Nephron (organoid): Measurements from ENCODE around the gene LYVE1.
A peak's percentile ranks its signal among the peaks of the same experiment; 100 is the strongest.

Experiments used
- H3K27ac Mint-ChIP-seq, 3 experiments: 2 replicates each; pipeline ENCODE4 v1.8.0; 2020; ENCODE audit warnings: mixed read lengths in 3 of 3, mild to moderate bottlenecking in 2 of 3, moderate library complexity in 1 of 3
- H3K27me3 Mint-ChIP-seq: 2 replicates; pipeline ENCODE4 v1.8.0; 2021; ENCODE audit warnings: low read depth, mild to moderate bottlenecking, moderate library complexity, mixed read lengths
- H3K36me3 Mint-ChIP-seq: 2 replicates; pipeline ENCODE4 v1.8.0; 2020; ENCODE audit warnings: low read depth, mixed read lengths
- H3K4me1 Mint-ChIP-seq: 2 replicates; pipeline ENCODE4 v1.8.0; 2020; ENCODE audit warnings: mixed read lengths
- H3K4me3 Mint-ChIP-seq, 3 experiments: 2 replicates each; pipeline ENCODE4 v1.8.0; 2020; ENCODE audit warnings: mild to moderate bottlenecking in 3 of 3, mixed read lengths in 3 of 3, moderate library complexity in 2 of 3
- H3K9me3 Mint-ChIP-seq: 2 replicates; pipeline ENCODE4 v1.8.0; 2020; ENCODE audit warnings: mixed read lengths
- CTCF ChIP-seq, 3 experiments: fragments of 200-600 bp; sonication (generic); IDR thresholded peaks; one replicate each; pipeline ENCODE4 v1.5.0; 2021; ENCODE audit warnings: antibody characterized with exemption in 3 of 3; ENCODE audit not compliant: unreplicated experiment in 3 of 3

Gene LYVE1

GRCh38 chr11:10584071-10584501, 15.6 kb upstream of the LYVE1 start:
- peak overlapping the region; percentile 65 to 80 (median 70) for H3K27ac Mint-ChIP-seq
- no peaks in the 10 kb centered on the region for H3K9me3 Mint-ChIP-seq
- TF ChIP-seq CTCF (IDR thresholded peaks at IDR 0.05; ENCODE audit: unreplicated experiment in 3 of 3): no peak
- H3K36me3 Mint-ChIP-seq: peaks cover 28% of the 10 kb centered on the region
- peaks cover 43% of the 10 kb centered on the region for H3K4me1 Mint-ChIP-seq
- H3K27me3 Mint-ChIP-seq: no peaks in the 10 kb centered on the region
- no peak overlapping the region for H3K4me3 Mint-ChIP-seq

- Mint-ChIP-seq H3K9me3 (no peaks in the 10 kb centered on the region), H3K4me3 (no peak overlapping the region), H3K27me3 (no peaks in the 10 kb centered on the region), H3K4me1 (peaks cover 32% of the 10 kb centered on the region), H3K36me3 (peaks cover 31% of the 10 kb centered on the region), H3K27ac (no peak overlapping the region)
- TF ChIP-seq CTCF (IDR thresholded peaks at IDR 0.05; ENCODE audit: unreplicated experiment in 3 of 3): no peak
Measured at GRCh38 chr11:10581481-10582019, 13.1 kb upstream of the LYVE1 start.

- no peak overlapping the region for H3K27ac Mint-ChIP-seq
- H3K9me3 Mint-ChIP-seq: no peaks in the 10 kb centered on the region
- H3K27me3 Mint-ChIP-seq: no peaks in the 10 kb centered on the region
- no peak overlapping the region for H3K4me3 Mint-ChIP-seq
- H3K4me1 Mint-ChIP-seq: peaks cover 32% of the 10 kb centered on the region
- TF ChIP-seq CTCF (IDR thresholded peaks at IDR 0.05; ENCODE audit: unreplicated experiment in 3 of 3): no peak
- peaks cover 31% of the 10 kb centered on the region for H3K36me3 Mint-ChIP-seq
Measured at GRCh38 chr11:10580623-10581022, 12.2 kb upstream of the LYVE1 start.

- H3K36me3 Mint-ChIP-seq: peaks cover 31% of the 10 kb centered on the region
- no peaks in the 10 kb centered on the region for H3K27me3 Mint-ChIP-seq
- no peak overlapping the region for H3K4me3 Mint-ChIP-seq
- H3K27ac Mint-ChIP-seq: no peak overlapping the region
- no peak for TF ChIP-seq CTCF (IDR thresholded peaks at IDR 0.05; ENCODE audit: unreplicated experiment in 3 of 3)
- H3K9me3 Mint-ChIP-seq: no peaks in the 10 kb centered on the region
- H3K4me1 Mint-ChIP-seq: peaks cover 26% of the 10 kb centered on the region
Measured at GRCh38 chr11:10579700-10580099, 11.2 kb upstream of the LYVE1 start.

- Mint-ChIP-seq H3K27ac (no peak overlapping the region), H3K9me3 (no peaks in the 10 kb centered on the region), H3K4me1 (peaks cover 6% of the 10 kb centered on the region), H3K4me3 (no peak overlapping the region), H3K27me3 (no peaks in the 10 kb centered on the region), H3K36me3 (peaks cover 29% of the 10 kb centered on the region)
- TF ChIP-seq CTCF (IDR thresholded peaks at IDR 0.05; ENCODE audit: unreplicated experiment in 3 of 3): no peak
Measured at GRCh38 chr11:10576035-10576398, 7.6 kb upstream of the LYVE1 start.

GRCh38 chr11:10575346-10576034, 7.0 kb upstream of the LYVE1 start:
- TF ChIP-seq CTCF (IDR thresholded peaks at IDR 0.05; ENCODE audit: unreplicated experiment in 3 of 3): no peak
- peaks cover 27% of the 10 kb centered on the region for H3K36me3 Mint-ChIP-seq
- H3K27me3 Mint-ChIP-seq: no peaks in the 10 kb centered on the region
- H3K4me3 Mint-ChIP-seq: no peak overlapping the region
- no peaks in the 10 kb centered on the region for H3K9me3 Mint-ChIP-seq
- H3K27ac Mint-ChIP-seq: no peak overlapping the region
- H3K4me1 Mint-ChIP-seq: peaks cover 6% of the 10 kb centered on the region
